Measurements from ENCODE around the gene AP1G1.
A peak's percentile ranks its signal among the peaks of the same experiment; 100 is the strongest.
"Not testable (repeated sequence)": the region's sequence is repeated elsewhere in the genome, so short reads cannot be mapped to it uniquely, and the experiment has no call there.

Gene AP1G1

DNA sequence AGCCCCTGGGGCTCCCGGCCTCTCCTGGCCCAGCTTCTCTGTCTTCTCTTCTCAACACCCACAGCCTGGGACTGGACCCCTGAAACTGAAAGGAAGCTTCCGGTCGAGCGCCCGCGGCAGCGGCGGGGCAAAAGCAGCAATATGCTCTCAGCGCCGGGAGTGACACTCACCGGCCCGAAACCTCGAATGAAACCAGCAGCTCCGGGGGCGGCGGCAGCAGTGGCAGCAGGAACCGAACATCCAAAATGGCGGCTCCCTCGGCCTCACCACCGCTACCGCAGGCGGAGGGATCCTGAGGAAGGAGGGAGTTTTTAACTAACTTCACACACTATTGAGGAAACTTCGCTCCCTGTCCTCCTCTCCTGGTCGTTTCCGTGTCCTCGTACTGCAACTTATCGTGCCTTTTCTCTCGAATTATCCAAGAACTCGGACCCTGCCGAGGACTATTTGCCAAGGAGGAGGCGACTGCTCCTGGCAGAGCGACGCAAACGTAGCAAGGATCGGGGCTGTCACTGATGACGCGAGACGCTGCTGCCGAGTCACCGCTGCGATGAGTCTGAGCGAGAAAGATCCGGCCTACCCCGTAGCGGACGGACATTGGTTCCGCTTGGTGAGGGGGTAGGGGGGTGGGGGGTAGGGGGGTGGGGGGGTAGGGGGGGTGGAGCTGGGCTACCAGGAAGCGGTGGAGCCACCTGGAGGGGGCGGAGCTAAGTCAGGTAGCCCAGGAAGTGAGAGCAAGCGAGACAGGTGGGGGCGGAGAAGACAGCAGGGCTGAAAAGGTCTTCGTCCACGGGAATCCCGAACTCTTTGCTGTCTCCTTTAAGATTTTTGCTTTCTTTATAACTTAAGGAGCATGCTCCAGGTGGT, at the start of gene AP1G1:
AP1G1 (minus strand) TSS at position 242 of the 867 bp plus-strand sequence. CDS start 19,355 bp downstream, outside the sequence.
- DNase-seq = peak; percentile 44

DNA sequence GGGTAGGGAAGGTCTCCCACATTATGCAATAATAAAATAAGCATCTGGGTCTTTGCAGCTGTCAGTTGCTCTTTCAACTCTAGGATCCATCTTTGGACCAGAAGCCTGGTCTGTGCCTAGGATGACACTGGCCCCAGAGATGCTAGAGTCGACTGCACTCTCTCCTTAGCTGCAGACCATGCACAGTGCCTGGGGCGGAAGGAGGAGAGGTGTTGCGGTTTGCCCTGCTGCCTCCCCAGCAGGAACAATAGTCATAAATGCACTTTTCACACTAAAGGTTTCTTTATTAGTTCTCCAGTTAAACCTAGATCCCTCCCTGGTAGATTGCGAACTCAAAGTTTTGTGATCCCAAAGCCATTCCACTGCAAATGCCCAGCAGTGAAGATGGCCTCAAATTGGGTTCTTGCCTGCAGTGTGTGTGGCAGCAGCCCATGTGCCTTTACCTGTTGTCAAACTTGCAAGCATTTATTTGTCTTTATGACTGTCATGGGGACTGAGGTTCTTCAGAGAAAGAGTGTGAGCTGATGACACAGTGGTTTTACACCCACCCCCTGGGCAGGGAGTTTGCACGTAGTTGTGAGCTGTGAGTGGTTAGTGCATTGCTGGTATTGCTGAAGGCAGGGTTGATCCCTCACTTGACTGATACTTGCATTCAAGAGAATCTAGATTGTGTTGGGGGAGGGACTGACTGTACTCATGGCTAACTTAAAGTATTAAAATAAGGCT, 47.5 kb upstream of the AP1G1 start:
- no peak for DNase-seq

DNA sequence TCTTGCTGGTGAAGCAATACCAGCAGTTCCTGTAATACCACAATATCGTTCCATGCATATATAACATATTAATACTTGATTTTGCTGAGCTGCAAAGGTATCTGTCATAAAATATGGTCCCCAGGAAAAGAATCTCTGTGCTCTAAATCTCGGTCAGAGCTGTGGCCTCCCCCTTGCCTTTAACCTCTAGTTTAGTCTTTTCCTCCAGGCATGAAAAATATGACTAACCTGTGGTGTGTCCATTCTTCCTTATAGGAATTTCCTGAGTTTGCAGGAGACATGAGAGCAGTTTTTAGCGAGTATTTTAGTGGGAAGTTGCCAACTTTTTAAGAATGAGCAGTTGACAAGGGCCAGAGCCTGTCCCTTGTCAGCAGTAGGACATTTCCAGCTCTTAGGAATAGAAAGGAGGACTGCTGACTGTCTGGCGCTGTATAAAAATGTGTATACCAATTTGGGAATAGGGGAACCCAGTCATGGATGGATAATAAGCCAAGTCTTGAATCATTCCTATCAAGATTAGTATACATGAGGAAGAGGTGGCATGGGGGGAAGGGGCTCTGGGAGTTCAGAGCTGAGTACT, 45.8 kb upstream of the AP1G1 start:
- DNase-seq = no peak

DNA sequence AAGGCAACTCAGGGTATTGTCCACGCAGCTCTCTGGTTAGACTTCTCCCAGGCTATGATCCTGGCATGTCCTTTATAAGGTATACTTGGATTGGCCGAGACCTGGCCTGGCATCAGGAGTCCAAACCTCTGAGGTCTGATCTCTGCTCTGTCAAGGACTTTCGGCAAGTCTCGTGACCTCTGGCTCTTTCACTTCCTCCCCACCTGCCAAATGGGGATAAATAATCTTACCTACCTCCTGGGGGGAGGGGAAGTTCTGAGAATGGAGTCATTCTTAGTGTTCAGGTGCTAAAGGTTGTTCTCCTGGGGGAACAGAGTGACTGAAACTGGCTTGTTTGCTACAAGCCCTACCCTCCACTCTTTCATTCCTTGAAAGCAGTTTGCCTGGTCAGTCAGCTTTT, 44.8 kb upstream of the AP1G1 start:
- DNase-seq = no peak

DNA sequence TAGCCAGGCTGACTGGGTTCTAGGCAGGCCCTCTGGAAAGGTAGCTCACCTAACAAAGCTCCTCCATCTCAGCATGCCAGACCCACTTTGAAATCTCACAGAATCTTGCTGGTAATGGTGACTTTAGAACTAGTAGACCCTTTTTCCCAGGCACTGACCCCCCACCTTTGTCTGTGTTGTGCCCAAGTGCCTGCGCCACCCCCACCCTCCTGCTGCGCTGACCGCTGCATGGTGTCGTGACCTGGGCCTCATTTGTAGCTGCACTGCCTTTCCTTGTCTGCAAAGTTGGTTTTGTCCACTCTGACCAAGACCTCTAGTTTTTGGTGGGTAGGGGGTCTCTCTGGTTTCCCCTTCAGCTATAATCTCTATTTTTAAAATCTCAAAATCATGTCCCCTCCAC, 43.9 kb upstream of the AP1G1 start:
- no peak for DNase-seq

DNA sequence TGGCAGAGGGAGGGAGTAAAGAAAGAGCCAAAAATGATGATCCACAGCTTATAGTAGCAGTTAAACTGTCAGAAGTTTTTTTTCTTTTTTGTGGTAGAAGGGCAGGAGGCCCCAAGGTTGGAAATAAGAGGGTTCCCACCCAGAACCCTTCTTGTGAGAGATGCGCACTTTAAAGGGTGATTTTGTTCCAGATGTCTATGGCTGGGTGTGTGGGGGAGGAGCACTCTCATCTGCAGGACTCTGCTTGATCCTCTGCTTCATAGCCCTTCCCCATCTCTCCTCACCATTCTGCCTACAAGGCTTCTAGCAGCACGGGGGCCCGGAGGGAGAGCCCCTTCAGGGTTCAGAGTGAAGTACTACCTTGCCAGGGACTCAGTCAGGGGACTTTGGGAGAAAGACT, 43.5 kb upstream of the AP1G1 start:
- DNase-seq = no peak

DNA sequence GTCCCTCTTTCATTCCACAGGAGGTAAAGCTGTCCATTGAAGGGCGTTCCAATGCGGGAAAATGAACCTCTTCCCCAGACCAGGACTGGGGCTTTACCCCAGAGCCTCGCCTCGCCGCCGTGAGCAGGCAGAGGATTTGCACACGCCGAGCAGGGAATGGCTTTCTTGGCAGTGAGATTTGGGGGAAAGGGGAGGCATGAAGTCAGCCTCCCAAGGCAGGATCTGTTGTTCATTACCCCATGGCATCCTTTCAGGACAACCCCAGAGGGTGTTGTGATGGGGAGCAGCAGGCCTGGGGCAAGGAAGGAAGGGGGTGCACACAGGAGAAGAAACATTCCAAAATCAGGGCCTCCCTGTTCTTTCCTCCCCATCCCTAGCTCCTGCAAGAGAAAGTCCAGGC, 43.1 kb upstream of the AP1G1 start:
- DNase-seq = no peak

DNA sequence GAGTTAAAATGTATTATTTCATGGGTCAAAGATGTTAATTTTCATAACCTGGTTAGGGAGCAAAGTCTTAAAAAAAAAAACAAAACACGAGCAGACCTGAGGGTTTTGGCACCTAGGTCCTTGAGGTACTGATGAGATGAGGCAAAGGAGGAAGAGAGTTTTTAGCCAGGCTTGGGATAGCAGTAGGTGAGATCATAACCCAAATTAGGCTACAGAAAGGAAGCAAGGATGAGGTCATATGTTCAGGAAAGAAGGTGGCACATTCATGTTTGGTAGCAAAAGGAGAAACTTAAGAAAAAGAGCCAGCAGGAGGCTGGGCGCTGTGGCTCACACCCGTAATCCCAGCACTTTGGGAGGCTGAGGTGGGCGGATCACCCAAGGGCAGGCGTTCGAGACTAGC, 40.0 kb upstream of the AP1G1 start:
- no peak for DNase-seq

DNA sequence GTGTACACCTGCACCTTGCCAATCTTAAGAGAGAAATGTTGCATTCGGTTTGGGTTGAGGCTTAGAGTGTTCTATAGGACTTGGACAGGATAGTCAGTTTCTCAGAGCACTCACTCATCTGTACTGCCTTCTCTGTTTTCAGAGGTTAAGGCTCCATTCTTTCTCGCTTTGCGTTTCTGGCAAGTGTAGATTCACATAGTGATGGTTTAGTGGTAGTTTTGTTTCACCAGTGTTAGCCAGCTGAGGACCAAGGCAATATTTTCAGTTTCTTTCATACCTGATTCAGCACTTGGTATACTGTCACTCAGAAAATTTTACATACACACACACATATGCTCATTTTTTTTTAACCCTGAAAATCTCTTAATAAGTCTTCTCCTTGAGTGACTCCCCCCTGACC, 38.5 kb upstream of the AP1G1 start:
- DNase-seq = no peak

DNA sequence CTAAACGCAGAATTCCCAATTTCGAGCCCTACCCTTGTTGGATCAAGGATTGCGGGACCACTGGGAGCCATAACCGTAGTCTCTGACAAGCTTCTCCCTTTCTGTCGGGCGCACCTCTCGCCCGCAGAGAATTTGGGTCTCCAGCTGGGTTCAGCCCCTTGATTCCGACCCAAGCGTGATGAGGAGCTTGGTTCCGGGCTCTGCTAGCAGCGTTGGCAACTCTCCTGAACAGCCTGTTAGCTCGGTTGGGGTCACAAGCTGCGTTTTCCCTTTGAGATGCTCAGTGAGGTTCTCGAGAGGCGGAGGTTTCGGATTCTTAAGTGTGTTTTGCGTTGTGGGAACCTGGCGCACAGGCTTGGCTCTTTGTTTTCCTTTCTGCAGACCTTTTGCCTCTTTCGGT, 37.8 kb upstream of the AP1G1 start:
- no peak for DNase-seq

DNA sequence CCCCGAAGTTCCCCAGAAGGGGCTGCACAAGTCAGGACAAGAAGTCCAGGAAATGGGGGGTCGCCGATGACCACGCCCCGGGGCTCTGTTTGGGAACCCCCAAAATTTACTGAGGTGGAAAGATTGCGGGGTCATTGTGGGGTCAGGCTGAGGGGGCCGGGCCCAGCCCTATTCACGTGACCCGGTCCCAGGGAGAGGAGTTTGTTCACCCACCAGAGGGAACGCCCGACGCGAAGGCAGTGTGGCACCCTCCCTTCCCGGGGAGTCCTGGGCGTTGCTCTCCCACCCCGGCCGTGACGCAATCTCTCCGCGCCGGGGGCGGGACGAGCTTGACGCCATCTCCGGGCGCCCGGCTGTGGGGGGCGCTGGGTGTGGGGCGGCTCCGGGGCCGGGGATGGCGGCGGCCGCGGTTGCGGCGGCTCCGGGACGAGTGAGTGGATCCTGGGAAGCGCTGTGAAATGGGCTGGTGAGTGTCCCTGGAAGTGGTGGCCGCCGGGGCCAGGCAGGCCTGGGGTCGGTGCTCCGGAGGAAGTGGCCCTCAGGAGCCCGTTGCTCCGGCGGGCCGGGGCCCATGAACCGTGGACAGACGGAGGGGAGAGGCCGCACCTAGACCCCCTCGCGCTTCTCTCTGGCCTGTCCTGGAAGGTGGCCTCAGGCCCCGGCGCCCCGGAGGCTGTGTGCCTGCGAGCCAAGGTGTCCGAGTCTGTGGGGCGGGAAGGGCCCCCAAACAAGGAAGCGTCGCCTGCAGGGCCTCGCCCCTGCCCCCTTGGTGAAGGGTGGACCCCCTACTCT, 37.2 kb upstream of the AP1G1 start, which contains the start of gene ATXN1L:
ATXN1L (plus strand) TSS at position 338 of the 792 bp plus-strand sequence. CDS start 3,765 bp downstream, outside the sequence.
- no peak for DNase-seq

DNA sequence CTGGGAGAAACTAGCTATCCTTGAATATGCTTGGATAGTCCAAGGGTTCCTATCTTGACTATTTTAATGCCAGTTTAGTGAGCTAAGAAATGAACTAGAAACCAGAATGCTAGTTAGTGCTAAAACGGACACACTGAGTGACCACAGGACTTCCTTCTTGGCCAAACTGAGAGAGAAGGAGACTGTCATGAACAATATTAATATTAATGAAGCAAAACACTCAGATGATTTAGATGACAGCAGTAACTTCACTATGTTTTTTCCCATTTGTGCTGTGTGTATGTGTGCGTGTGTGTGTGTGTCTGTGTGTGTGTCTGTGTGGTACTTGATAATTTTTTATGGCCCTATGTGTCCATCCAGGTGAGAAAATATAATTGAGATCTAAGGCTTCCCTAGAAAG, 34.9 kb upstream of the AP1G1 start:
- DNase-seq = no peak

DNA sequence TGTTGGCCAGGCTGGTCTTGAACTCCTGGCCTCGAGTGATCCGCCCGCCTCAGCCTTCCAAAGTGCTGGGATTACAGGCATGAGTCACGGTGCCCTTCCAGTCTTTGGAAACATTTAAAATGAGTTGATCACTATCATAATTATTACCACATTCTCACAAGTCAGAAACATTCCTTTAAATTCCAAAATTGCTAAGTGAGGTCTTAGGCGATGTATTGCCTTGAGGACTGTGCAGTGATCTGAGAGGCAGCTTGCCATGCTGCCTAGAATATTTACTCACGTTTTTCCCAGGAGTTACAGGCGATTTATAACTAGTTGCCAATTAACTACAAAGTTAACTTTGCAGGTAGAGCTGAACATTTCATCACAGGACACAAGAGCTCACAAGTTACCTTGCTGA, 31.4 kb upstream of the AP1G1 start:
- no peak for DNase-seq

DNA sequence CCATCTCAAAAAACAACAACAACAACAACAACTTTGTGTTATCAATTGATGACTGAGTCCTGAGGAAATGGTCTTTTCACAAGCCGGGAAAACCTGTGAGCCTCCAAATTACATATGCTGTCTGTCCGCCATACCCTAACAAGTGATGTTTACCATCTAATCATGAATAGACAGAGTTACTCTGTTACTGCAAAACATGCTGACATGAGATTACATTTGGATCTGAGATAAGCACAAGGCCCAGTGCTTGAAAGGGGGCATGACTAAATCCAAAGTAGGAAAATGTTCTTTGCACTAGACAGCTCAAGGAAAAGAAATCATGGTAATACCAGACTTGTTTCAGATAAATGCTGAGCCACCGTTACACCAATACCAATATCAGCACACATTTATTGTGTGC, 28.5 kb upstream of the AP1G1 start:
- DNase-seq = no peak

DNA sequence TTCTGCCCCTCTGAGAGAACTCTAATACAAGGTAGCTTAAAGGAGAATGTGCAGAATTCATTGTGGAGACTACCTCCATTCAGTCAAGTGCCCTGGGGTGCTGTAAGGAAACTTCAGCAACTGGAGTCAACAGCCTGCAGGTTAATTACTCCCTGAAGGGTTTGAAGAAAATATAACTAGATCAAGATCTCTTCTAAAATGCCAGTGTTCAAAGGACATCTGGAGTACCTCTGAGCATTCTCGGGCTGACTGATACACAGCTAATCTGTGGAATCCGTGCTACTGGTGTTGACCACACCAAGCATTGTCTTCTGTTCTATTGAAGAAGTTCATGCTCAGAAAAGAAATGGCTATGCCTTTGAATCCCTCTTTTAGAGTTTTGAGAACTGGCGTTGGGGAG, 25.7 kb upstream of the AP1G1 start:
- no peak for DNase-seq

DNA sequence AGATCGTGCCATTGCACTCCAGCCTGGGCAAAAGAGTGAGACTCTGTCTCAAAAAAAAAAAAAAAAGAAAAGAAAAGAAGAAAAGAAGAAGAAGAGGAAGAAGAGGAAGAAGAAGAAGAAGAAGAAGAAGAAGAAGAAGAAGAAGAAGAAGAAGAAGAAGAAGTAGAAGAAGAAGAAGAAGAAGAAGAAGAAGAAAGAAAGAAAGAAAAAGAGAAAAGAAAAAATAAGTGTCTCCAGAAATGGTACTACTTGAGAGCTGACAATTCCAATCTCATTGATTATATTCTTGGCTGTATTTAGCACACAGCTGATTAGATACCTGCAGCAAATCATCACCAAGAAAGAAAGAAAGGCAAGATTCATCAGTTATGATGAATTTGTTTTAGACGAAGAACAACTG, 23.5 kb upstream of the AP1G1 start:
- DNase-seq = not testable (repeated sequence)

DNA sequence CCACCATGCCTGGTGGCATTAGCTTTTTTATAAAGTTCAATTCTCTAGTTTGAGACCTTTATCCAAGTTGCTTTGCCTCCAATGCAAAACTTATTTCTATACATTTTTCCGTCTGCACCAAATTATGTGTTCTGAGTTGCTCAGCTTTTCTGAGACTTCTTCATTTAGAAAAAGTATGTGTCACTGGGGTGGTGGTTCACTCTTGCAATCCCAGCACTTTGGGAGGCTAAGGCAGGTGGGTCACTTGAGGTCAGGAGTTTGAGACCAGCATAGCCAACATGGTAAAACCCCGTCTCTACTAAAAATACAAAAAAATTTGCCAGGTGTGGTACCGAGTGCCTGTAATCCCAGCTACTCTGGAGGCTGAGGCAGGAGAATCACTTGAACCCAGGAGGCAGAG, 23.1 kb upstream of the AP1G1 start:
- DNase-seq = not testable (repeated sequence)

DNA sequence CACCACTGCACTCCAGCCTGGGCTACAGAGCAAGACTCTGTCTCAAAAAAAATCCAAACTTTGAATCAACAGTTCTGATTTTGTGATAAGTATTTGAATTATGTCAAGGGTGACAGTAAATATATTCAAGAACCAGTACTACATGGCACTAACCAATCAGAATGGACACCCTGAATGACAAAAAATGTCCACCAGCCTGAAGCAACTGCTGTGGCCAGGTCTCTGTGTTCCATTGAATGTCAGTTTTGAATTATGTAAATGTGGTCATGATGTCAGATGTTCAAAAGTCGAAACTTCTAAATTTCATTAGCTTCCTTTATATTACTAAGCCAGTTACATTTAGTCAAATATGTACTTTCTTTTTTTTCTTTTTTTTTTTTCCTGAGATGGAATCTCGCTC, 21.7 kb upstream of the AP1G1 start:
- DNase-seq = no peak

DNA sequence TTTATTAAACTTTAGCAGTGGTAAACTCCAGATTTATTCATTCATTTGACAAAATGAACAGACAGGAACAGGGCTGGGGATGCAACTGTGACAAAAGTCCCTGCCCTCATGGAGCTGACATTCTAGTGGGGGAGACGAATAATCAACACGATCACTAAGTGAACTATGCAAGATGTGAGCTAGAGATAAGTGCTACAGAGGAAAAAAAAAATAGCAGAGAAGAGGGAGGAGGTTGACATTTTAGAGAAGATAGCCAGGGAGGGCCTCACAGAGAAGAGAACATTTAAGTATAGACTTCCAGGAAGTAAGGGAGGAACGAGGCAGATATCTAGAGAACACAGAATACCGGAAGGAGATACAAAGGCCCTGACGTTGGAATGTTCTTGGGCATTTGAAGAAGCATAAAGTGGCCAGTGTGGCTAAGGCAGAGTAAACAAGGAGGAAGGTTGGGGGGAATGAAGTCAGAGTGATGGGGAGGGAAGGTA, 17.9 kb upstream of the AP1G1 start:
- DNase-seq = no peak

DNA sequence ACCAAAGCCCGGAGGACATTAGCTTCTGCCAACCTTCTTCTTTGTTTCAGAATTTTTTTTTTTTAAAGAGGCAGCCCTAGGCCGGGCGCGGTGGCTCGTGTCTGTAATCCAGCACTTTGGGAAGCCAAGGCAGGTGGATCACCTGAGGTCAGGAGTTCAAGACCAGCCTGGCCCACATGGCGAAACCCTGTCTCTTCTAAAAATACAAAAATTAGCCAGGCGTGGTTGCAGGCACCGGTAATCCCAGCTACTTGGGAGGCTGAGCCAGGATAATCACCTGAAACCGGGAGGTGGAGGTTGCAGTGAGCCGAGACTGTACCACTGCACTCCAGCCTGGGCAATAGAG, 8.5 kb upstream of the AP1G1 start:
- DNase-seq = not testable (repeated sequence)

DNA sequence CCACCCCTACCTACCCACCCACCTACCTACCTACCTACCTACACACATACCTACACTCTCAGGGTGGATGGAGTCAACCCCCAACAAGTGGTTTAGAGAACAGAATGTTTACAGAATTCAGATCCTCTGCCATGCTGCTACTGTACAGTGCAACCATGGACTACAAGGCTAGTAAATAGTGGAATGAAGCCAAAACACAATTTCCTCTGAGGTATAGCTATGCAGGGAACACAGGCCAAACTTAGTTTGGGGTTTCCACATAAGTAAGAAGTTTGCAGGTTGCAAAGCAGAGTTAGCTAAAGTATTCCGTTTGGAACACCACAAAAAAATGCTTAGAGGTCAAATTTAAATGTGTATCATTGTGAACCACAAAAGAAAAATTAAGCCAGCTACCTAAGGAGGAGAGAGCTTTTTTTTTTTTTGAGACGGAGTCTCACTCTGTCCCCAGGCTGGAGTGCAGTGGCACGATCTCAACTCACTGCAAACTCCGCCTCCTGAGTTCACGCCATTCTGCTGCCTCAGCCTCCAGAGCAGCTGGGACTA, 2.7 kb upstream of the AP1G1 start:
- no peak for DNase-seq

DNA sequence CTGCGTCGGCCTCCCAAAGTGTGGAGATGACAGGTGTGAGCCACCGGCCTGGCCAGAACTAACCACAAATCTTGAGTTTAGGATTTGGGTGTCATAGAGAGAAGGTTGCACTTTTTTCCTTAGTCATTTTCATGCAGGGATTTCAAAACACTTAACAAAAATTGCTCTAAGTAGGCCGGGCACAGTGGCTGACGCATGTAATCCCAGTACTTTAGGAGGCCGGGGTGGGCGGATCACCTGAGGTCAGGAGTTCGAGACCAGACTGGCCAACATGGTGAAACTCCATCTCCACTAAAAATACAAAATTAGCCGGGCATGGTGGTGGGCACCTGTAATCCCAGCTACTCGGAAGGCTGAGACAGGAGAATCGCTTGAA, 1.5 kb upstream of the AP1G1 start:
- DNase-seq = not testable (repeated sequence)
